Fibroblast of peridontal ligament (primary cell): ENCODE data around the gene SH3BP4.
A peak's percentile ranks its signal among the peaks of the same experiment; 100 is the strongest.

Experiments
- DNase-seq: peaks from one replicate; pipeline ENCODE4 v3.0.0-alpha.2; 2010; ENCODE audit errors: extremely low read depth

SH3BP4 gene

DNA sequence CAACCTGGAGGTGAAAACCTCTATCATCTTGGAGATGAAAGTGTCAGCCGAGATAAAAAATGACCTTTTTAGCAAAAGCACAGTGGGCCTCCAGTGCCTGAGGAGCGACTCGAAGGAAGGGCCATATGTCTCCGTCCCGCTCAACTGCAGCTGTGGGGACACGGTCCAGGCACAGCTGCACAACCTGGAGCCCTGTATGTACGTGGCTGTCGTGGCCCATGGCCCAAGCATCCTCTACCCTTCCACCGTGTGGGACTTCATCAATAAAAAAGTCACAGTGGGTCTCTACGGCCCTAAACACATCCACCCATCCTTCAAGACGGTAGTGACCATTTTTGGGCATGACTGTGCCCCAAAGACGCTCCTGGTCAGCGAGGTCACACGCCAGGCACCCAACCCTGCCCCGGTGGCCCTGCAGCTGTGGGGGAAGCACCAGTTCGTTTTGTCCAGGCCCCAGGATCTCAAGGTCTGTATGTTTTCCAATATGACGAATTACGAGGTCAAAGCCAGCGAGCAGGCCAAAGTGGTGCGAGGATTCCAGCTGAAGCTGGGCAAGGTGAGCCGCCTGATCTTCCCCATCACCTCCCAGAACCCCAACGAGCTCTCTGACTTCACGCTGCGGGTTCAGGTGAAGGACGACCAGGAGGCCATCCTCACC lies 90.2 kb downstream of the SH3BP4 start:
- no peak for DNase-seq

DNA sequence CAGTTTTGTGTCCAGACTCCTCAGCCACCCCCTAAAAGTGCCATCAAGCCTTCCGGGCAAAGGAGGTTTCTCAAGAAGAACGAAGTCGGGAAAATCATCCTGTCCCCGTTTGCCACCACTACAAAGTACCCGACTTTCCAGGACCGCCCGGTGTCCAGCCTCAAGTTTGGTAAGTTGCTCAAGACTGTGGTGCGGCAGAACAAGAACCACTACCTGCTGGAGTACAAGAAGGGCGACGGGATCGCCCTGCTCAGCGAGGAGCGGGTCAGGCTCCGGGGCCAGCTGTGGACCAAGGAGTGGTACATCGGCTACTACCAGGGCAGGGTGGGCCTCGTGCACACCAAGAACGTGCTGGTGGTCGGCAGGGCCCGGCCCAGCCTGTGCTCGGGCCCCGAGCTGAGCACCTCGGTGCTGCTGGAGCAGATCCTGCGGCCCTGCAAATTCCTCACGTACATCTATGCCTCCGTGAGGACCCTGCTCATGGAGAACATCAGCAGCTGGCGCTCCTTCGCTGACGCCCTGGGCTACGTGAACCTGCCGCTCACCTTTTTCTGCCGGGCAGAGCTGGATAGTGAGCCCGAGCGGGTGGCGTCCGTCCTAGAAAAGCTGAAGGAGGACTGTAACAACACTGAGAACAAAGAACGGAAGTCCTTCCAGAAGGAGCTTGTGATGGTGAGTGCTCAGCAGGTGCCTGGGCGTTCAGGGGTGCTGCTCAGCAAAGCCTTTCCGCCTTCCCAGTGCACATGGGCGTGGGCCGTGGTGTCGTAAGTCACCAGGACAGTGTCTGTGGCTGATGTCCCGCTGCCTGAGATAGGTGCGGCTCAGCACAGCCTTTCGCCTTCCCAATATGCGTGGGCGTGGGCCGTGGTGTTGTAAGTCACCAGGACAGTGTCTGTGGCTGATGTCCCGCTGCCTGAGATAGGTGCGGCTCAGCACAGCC lies 91.0 kb downstream of the SH3BP4 start:
- DNase-seq = no peak

DNA sequence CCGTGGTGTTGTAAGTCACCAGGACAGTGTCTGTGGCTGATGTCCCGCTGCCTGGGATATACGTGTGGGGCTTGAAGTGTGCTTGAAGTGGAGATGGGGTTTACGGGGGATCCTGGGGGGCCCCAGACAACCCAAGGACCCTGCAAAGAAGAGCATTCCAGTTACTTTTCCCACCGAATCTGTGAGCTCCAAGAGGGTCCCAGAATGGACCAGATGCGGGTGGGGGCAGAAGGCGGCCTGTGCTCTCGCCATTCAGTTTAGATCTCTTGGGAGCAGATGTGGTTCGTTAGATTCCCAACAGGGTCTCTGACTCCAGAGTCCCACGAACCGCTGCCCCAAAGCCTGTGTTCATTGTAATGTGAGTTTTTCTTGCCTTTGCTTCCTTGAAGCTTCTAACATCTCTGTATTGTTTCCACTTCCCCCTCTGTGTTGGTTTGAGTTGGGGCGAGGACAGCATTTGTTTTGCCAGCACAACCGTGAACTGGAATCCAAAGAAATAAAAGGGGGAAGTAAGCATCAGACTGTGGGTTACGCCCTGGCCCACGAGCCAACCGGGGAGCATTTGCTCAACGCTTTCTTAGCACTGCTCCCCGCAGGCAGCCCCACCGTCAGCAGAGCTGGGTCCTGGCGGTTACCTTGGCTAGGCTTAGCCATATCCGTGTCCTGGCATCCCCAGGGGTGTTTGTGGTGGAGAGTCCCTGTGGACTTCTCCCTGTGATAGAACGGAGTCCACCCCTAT lies 92.1 kb downstream of the SH3BP4 start:
- no peak for DNase-seq

DNA sequence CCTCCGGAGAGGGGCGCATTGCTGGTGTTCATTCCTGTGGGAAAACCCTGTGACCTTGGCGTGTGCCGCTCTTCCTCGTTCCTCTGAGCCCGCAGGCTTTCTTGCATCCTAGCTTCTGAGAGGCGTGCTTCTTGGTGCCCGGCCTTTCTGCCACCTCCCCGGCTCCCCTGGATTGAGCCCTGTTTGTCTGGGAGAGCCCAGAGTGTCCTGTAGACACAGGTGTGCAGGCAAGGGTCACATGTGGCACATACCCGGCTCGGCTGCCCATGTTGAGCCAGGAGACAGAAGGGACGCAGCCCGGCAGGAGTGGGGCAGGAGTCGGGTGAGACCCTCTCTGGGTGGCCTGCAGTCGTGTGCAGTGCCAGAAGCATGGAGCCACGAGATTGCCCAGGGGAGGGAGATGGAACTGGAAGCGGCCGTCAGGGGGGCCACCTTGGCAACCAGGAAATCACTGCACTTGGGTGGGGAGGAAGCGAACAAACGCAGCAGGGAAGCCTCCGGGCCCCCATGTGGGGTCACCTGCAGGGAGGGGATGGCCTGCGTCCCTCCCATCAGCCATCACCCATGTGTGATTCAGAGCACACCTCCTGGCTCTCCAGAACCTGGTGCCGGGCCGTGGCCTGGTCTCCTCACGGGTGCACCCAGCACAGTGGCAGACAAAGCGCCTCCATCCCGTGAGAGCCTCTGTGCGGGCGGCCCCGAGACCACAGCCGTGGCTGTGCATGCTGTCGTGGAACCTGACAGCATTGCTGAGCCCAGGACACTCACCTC lies 92.9 kb downstream of the SH3BP4 start:
- no peak for DNase-seq

DNA sequence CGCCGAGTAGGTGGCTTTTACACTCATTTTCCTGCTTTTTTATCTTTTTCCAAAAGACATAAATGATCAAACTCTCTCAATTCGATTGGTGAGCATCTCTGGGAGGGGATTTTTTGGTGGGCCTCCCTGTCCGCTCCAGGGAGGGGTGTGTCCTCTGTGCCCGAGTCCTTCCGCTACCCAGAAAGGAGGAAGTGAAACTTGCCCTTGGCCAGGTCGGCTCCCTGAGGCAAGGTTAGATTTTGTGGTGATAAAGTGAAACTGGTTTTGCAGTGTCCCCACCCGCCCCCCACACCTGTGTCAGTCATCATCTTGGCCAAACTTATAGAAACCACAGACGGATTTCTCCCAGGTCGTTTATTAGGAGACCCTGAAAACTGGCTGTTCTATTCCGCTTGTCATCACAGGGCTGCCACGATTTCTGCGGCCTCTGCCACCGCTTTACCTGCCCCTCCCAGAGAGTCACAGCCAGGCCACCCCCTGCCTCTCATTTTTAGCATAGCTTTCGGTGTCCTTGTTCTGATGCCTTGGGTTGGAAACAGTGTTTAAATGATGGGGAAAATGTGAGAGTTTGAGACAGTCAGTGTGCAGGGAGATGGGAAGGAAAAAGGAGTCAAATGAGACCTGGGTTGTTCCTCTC lies 93.6 kb downstream of the SH3BP4 start:
- no peak for DNase-seq

DNA sequence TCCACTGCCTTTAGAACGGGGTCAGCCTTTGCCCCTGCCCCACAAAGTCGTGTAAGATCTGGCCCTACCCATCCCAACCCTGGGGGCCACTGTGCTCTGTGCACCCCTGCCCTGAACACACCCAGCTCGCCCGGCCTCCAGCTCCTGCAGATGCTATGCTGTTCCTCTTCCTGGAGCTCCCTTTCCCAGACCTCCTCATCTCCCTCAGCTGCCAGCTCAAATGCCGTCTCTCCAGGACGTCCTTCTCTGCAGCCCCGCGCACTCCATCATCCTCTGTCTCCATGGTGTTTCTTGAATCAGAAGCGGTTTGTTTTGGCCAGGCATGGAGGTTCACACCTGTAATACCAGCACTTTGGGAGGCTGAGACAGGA lies 94.1 kb downstream of the SH3BP4 start:
- no peak for DNase-seq

DNA sequence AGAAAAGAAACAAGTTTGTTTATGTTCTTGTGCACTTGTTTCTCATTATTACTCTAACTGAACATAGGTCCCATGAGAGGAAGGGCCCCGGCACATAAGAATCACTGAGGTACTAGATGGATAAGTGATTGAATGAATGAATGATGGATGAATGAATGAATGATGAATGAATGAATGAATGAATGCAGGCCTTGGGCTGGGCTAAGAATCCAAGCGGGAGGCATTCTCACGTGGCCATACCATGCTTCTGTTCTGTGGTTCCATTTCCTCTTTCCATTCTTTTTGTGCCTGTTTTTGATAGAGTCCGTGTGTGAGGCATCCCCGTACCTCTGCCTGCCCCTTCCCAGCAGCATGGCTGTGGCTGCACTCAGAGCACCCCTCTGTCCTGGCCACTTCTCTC lies 94.8 kb downstream of the SH3BP4 start:
- DNase-seq = no peak

DNA sequence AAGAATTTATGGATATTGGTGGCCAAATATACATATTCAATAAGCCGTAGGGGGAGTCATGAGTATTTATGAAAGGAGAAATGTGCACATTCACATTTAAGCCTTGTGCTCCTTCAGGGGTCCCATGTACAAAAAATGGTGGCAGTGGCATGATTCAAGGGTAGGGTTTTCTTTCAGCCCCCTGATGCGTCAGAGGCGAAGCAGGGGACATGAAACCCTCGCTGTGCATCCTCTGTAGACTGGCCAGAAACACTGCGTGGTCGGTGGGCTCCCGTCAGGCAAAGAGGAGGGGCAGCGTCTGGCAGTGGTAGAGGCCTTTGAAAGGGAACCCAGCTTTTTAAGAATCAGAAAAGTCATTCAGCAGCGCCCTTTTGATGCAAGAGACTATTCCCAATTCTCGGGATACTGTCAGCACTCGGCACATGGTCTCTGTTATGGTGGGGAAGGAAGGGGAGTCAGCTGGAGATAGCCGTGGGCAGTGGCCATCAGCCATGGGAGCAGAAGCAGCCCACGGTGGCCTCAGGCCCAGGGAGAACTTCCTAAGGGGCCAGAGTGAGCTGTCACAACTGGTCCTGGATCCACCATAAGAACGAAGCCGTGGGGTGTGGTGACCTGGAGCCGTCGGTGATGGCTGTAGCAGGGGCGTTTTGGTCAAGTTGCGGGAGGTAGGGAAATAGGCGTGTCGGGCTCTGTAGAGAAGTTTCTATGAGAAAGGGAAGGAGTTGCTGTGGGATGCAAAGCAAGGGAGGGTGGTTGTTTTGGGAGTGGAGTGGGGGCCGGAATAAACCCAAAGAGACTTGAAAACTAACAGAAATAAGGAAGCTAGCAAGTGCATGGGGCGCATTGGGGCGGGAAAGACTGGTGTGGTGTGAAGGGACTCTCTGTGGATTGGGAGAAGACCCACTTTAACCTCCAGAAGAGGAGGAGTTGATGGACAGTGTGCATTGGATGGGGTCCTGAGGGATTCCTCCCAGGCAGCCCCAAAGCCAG lies 95.6 kb downstream of the SH3BP4 start:
- no peak for DNase-seq

DNA sequence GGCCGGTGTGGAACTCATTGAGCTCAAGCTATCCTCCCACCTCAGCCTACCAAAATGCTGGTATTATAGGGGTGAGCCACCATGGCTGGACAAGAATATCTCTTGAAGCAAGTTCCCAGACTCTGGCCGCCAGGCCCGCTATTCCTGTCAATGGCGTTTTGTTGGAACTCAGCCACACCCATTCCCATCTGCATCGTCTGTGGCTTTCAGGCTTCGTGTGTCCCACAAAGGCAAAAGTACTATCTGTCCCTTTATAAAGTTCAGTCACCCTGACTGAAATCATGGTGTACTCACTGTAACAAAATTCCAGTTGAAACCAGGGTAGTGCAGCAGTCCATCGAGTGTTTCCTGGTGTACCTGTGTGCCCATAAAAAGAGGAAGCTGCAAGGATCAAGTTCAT lies 96.7 kb downstream of the SH3BP4 start:
- DNase-seq = no peak

DNA sequence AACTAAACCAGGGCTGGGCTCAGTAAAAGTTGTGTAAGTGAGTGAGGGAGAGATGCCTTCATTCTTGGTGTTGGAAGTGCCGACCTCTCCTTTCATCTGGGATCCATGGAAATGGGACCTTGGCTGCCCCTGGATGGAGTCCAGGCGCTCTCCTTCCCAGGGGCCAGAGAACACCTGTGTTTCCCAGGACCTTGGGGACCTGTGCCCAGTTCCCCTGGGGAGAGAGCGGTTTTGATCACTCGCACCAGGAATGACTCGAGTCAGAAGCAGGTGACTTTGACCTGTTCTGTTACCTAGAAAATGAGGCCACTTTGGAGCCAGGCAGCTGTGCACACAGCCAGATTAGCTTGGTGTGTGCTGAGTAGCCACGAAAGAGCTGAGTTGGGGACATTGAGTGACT lies 97.3 kb downstream of the SH3BP4 start:
- DNase-seq = no peak

DNA sequence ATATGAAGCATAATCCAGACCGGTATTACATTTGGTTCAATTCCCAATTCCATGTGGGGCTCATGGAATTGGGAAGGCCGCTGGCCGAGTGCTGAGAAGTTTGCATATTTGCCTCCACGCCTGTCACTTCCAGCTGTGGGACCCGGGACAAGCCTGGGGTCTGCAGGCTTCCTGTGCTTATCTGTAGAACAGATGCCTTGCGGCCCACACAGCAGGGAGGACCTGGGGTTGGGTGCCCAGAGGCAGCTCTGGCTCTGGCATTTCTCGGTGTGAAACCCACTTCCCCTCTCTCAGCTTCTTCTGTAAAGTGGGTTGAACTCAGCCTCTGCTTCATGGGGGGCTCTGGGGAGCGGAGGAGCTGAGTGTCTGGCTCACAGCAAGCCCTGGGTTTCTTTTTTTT lies 97.9 kb downstream of the SH3BP4 start:
- no peak for DNase-seq

DNA sequence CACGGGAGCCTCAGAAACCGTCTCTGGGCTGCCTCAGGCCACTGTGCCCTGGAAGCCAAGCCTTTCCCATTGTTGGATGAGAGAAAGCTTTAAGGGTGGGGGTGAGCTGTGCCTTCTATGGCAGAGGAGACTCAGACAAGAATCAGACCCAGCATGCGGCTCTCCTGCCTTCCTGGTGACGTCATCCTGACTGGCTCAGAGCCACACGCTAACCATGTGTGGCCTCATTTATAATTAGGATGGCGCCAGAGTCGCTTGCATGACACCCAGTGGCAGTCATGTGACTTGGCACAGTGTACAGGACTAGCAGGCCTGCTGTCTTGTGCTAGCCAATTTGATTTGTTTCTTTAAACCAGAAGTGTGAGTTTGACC lies 99.1 kb downstream of the SH3BP4 start:
- DNase-seq = peak; percentile 88

DNA sequence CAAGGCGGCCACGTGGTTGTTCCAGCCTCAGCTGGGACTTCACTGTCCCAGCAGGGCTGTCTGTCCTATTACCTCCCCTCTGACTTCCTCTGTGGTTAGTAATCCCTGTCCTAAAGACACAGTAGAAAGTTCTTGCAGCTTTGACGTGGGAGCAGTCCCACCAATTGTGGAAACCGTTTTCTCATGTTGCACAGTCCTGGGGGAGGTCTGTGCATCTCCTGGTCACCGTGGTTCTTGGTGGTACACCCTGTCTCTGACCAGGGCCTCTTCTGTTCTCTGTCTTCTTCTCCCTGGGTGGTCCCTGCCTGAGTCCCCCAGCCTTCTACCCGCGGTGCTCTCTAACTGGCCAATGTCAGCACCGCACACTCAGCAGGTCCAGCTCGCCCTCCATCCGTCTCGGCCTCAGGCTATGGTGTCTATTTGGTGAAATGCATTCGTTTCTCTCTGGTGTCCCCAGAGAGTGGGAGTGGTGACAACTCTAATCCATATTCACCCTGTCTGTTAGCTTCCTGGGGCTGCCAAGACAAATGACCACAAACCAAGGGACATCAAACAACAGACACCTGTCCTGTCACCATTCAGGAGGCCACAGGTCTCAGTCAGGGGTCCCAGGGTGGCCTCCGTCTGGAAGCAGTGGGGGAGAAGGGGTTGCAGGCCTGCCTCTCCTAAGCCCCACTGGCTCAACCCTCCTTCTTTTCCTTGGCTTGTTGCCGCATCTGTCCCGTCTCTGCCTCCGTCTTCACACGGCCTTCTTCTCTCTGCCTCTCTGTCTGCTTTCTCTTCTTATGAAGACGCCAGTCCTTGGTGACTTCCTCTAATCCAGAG lies 99.8 kb downstream of the SH3BP4 start:
- peak; percentile 29 for DNase-seq

DNA sequence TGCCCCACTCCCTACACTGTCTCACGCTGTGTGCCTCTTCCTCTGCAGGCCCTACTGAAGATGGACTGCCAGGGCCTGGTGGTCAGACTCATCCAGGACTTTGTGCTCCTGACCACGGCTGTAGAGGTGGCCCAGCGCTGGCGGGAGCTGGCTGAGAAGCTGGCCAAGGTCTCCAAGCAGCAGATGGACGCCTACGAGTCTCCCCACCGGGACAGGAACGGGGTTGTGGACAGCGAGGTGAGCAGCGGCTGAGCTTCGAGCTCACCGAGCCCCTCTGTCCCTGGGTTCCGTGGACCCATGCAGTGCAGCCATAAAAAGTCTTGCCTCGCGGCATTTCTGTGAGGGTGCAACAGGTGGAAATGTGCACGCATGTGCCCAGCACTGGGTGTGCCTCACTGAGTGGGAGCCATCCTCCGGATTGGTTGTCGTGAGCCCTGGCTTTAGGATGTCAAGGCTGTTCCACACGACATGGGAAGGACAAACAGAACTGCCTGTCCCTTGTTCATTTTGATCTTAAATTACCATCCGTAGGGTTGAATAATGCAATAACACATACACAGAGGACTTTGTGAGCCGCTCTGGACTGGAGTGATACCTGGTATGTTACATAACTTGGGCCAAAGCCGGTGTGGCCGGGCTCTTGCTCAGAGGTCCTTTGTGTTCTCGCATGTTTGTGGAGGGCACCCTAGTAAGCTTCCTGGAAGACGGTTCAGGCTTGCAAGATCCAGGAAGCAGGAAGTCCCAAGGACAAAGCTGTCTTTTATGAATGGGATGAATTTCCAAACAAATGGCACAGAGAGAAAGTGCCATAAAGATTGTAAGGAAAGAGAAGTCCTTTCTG lies 100.9 kb downstream of the SH3BP4 start:
- no peak for DNase-seq

DNA sequence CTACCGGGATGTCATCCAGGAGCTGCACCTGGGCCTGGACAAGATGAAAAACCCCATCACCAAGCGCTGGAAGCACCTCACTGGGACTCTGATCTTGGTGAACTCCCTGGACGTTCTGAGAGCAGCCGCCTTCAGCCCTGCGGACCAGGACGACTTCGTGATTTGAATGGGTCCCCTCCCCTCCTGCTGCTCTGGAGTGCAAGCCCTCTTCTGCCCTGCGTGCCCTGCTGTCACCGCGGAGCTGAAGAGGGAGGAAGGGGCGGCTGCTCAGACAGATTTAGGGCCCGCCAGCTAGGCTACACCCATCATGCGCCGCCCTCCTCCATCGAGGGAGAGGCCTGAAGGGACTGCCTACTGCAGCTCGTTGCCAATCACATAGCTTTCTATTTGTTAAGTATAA lies 101.8 kb downstream of the SH3BP4 start:
- DNase-seq = no peak

DNA sequence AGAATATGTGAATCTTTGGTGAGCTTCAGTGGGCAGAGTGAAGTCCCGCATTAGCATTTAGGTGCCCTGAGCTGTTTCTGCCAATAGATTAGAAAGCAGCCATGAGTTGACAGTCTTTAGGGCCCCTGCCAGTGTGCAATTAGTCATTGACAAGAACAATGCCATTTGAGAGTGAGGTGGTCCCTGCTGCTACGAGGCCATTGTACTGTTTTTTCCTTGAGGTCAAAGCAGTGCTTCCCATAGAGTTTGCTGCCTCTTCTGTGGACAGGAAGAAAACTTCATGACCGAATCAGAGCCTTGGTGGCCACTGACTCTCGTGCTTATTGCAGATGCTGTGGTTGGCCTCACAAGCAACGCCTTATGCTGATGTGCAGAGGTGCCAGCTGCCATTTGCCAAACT lies 102.7 kb downstream of the SH3BP4 start:
- DNase-seq = no peak

DNA sequence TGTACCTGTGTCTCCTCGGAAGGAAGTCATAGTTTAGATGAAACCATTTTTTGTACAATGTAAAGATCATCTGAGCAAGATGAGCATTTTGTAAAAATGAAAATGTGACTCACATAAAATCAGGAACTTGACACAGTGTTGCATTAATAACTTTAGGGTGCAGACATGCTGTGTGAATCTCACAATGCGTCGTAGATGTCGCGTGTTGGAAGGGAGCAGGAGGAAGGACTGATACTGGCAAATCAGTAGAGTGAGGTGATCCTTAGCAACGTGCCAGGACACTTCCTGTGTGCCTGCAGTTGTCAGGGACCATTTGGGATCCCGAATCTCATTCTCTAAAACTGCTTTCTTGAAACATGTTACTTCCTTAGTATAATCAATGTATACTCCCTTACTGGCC lies 103.1 kb downstream of the SH3BP4 start:
- no peak for DNase-seq

DNA sequence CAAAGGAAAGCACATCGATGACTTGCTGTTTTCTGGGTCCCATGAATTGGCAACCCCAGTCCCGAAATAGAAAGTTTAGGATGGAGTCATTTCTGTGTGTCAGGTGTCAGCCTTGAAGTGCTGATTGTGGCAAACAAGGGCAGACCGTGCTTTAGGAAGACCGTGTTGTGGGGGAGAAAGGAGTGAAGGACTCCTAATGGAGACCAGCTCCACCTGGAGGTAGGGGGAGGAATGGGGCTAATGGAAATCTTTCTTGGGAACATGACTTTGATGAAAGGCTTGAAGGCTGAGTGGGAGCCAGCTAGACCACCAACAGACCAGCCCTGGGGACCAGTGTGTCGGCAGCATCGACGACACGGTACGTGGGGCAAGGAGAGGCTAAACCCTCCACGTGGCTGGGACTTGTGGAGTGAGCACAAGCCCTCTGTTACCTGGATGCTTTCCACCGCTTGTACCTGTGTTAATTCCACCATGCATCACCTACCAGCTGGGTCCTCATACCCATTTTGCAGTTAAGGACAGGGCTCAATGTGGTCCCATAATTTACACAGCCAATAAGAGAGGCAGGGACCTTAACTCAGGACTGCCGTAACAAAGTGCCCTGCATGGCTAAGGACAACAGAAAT lies 104.2 kb downstream of the SH3BP4 start:
- DNase-seq = peak; percentile 29
